GM08714 (cell line): Measurements from ENCODE around the gene DAND5.
"Not testable (repeated sequence)": the region's sequence is repeated elsewhere in the genome, so short reads cannot be mapped to it uniquely, and the experiment has no call there.

Experiments
- H3K4me3 ChIP-seq: fragments of 200-500 bp; sonication (Bioruptor generic); 2 replicates; pipeline ENCODE4 v1.5.1; 2014; ENCODE audit warnings: mild to moderate bottlenecking, low read length, inconsistent platforms
- ZNF274 ChIP-seq: IDR thresholded peaks from 2 replicates; pipeline ENCODE4 v1.6.1; 2012; ENCODE audit warnings: mild to moderate bottlenecking, low read depth, low read length

The DAND5 gene

GRCh38 chr19:12967907-12968306 lies 1.5 kb upstream of the DAND5 start:
- TF ChIP-seq ZNF274 = no peak
- no peak overlapping the region for H3K4me3 ChIP-seq

GRCh38 chr19:12970070-12970820 lies 869 bp downstream of the DAND5 start:
- no peak for TF ChIP-seq ZNF274
- H3K4me3 ChIP-seq = no peak overlapping the region

GRCh38 chr19:12973236-12973635 lies 3.9 kb downstream of the DAND5 start:
- no peak overlapping the region for H3K4me3 ChIP-seq
- TF ChIP-seq ZNF274 = no peak

GRCh38 chr19:12974301-12975220 lies 5.2 kb downstream of the DAND5 start:
- no peak overlapping the region for H3K4me3 ChIP-seq
- no peak for TF ChIP-seq ZNF274

GRCh38 chr19:12975221-12975741 lies 5.9 kb downstream of the DAND5 start:
- TF ChIP-seq ZNF274 = no peak
- H3K4me3 ChIP-seq = no peak overlapping the region

- not testable (repeated sequence) for H3K4me3 ChIP-seq
Measured at GRCh38 chr19:12976109-12976508, 6.7 kb downstream of the DAND5 start.

- TF ChIP-seq ZNF274 = no peak
- H3K4me3 ChIP-seq = no peak overlapping the region
Measured at GRCh38 chr19:12979974-12980373, 10.6 kb downstream of the DAND5 start.

GRCh38 chr19:12982648-12983047 lies 13.3 kb downstream of the DAND5 start:
- no peak for TF ChIP-seq ZNF274
- no peak overlapping the region for H3K4me3 ChIP-seq

GRCh38 chr19:12983091-12983490 lies 13.7 kb downstream of the DAND5 start:
- H3K4me3 ChIP-seq = no peak overlapping the region; the same call in 1 of the 2 replicates
- no peak for TF ChIP-seq ZNF274

GRCh38 chr19:12983542-12984142 lies 14.3 kb downstream of the DAND5 start:
- H3K4me3 ChIP-seq = no peak overlapping the region; the same call in 1 of the 2 replicates
- TF ChIP-seq ZNF274 = no peak

- no peak for TF ChIP-seq ZNF274
- no peak overlapping the region for H3K4me3 ChIP-seq
Measured at GRCh38 chr19:12984143-12984627, 14.8 kb downstream of the DAND5 start.

GRCh38 chr19:12984683-12985048 lies 15.3 kb downstream of the DAND5 start:
- TF ChIP-seq ZNF274 = no peak
- no peak overlapping the region for H3K4me3 ChIP-seq

GRCh38 chr19:12985049-12985776 lies 15.8 kb downstream of the DAND5 start:
- H3K4me3 ChIP-seq = no peak overlapping the region
- no peak for TF ChIP-seq ZNF274

GRCh38 chr19:12986726-12987125 lies 17.4 kb downstream of the DAND5 start:
- H3K4me3 ChIP-seq = no peak overlapping the region
- TF ChIP-seq ZNF274 = no peak
